ENCODE results near the gene DBX1. TPM values are rescaled to one million over a fixed set of nuclear protein-coding genes. Genes with fewer than 3 reads are reported as not detected.
A peak's percentile ranks its signal among the peaks of the same experiment; 100 is the strongest.

DBX1 gene
- polyA plus RNA-seq, 1 donor (not counting 4 experiments of a cell fraction or from before 2014, with no cell fraction given): not detected

DNA sequence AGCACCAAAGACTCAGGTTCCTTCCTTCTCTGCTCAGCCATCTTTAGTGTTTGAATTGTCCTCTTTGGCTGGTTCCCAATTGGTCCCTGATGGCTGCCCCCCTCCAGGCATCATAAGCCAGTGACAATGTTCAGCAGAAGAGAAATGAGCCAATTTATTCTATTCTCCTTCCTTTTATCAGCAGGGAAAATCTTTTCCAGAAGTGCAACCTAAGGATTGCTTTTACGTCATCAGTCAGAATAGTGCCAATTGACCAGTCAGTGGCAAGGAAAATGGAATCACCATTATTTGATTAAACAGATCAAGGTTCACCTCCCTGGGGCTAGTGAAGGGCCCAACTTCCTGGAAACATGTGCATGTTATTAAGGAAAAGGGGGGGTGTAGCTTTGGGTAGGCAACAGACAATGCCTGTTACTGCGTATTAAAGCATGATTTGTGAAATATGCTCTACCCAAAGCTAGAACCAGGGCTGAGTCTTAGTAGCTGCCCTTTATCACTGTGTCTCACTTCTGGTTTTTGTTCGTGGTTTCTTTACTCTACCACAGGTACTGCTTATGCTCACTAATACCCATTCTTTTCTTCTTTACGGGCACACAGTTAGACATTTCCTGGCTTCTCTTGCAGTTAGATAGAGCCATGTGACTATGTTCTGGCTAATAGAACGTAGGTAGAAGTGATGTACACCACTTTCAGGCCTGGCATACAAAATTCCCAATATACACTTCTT, 12.6 kb upstream of the DBX1 start:
- Histone ChIP-seq H4K20me1 (ENCODE audit: control insufficient read depth, extremely low read depth, insufficient read depth, low read length) (no peaks in the 10 kb centered on the region), H3K79me2 (ENCODE audit: control insufficient read depth, insufficient read depth, low read length) (no peaks in the 10 kb centered on the region), H2AFZ (ENCODE audit: control insufficient read depth, low read length) (no peak overlapping the region), H3K4me2 (ENCODE audit: control insufficient read depth, extremely low read depth, insufficient read depth, low read depth, low read length) (no peak overlapping the region), H3K9me1 (ENCODE audit: control insufficient read depth, extremely low read depth, insufficient read depth, low read length) (no peaks in the 10 kb centered on the region), H3K36me3 (ENCODE audit: control insufficient read depth in 2 of 2, extremely low read depth in 1 of 2, insufficient read depth in 2 of 2, low read length in 2 of 2) (no peaks in the 10 kb centered on the region), H3K27ac (ENCODE audit: control insufficient read depth, insufficient read depth, low read length) (no peak overlapping the region), H3K9ac (ENCODE audit: control insufficient read depth, extremely low read depth, insufficient read depth, low read length) (no peak overlapping the region), H3K27me3 (ENCODE audit: control insufficient read depth, extremely low read depth, insufficient read depth, low read length) (peaks cover 9% of the 10 kb centered on the region), H3K4me3 (ENCODE audit: control insufficient read depth in 2 of 3, extremely low read depth in 1 of 3, insufficient read depth in 2 of 3, low read depth in 1 of 3, low read length in 3 of 3) (no peak overlapping the region), H3K4me1 (ENCODE audit: control insufficient read depth, extremely low read depth, insufficient read depth, low read length) (no peaks in the 10 kb centered on the region), H3K9me3 (ENCODE audit: control insufficient read depth, low read depth, low read length) (no peaks in the 10 kb centered on the region)
- TF ChIP-seq EZH2 (IDR thresholded peaks at IDR 0.05; ENCODE audit: low read length): no peak
- TF ChIP-seq, protein P1, sequence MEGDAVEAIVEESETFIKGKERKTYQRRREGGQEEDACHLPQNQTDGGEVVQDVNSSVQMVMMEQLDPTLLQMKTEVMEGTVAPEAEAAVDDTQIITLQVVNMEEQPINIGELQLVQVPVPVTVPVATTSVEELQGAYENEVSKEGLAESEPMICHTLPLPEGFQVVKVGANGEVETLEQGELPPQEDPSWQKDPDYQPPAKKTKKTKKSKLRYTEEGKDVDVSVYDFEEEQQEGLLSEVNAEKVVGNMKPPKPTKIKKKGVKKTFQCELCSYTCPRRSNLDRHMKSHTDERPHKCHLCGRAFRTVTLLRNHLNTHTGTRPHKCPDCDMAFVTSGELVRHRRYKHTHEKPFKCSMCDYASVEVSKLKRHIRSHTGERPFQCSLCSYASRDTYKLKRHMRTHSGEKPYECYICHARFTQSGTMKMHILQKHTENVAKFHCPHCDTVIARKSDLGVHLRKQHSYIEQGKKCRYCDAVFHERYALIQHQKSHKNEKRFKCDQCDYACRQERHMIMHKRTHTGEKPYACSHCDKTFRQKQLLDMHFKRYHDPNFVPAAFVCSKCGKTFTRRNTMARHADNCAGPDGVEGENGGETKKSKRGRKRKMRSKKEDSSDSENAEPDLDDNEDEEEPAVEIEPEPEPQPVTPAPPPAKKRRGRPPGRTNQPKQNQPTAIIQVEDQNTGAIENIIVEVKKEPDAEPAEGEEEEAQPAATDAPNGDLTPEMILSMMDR (optimal IDR thresholded peaks at IDR 0.05 in 1 of 3, IDR thresholded peaks at IDR 0.05 in 1 of 3, conservative IDR thresholded peaks at IDR 0.05 in 1 of 3; ENCODE audit: extremely low read depth in 1 of 3, insufficient read depth in 2 of 3, low read length in 3 of 3): no peak
- dilution Hi-C loops (cut with MboI; ENCODE audit: extremely low pct_ligation_motif_present, low sequenced_read_pairs): no loop called here
- FAIRE-seq (no peak), DNase-seq (ENCODE audit: low read depth, low spot score) (no peak)

DNA sequence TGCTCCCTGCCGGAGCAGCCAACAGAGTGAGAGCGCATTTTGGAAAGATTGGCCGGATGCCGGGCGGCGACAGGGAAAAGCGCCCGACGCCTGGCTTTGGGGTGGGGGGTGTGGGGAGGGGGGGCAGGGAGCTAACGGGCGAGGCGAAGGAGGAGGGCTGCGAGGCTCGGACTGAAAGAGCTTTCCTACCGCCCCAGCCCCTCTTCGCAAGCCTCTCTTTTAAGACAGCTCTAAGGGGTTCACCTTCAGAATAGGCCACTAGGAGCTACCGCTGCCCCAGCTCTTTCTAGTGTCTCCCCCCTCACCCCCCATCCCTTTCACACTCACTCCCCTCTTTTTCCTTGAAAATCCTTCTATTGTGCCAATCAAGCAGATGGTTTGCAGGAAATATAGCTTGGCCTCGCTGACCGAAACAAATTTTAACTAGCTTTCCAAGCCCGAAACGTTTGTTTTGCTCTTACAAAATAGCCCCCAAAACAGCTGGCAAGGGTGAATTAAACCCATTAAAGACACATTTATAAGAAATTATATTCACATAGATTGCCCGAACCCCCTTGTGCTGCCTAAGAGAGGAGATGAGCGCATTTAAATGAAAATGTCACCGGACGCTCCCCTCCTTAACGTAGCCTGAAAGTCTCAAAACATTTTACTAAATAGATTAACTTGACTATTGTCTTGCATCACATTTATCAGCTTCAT, 3.7 kb upstream of the DBX1 start:
- no peaks in the 10 kb centered on the region for H3K4me1 ChIP-seq (ENCODE audit: control insufficient read depth, extremely low read depth, insufficient read depth, low read length)

More for the DNA sequence above, 3.7 kb upstream of the DBX1 start:
- peak; percentile 25 for TF ChIP-seq EZH2 (IDR thresholded peaks at IDR 0.05; ENCODE audit: low read length)
- TF ChIP-seq, protein P1 (optimal IDR thresholded peaks at IDR 0.05 in 1 of 3, IDR thresholded peaks at IDR 0.05 in 1 of 3, conservative IDR thresholded peaks at IDR 0.05 in 1 of 3; ENCODE audit: extremely low read depth in 1 of 3, insufficient read depth in 2 of 3, low read length in 3 of 3): no peak
- no peaks in the 10 kb centered on the region for H3K9me1 ChIP-seq (ENCODE audit: control insufficient read depth, extremely low read depth, insufficient read depth, low read length)
- H3K36me3 ChIP-seq (ENCODE audit: control insufficient read depth in 2 of 2, extremely low read depth in 1 of 2, insufficient read depth in 2 of 2, low read length in 2 of 2): no peaks in the 10 kb centered on the region
- no peaks in the 10 kb centered on the region for H4K20me1 ChIP-seq (ENCODE audit: control insufficient read depth, extremely low read depth, insufficient read depth, low read length)
- H3K27me3 ChIP-seq (ENCODE audit: control insufficient read depth, extremely low read depth, insufficient read depth, low read length): peaks cover 85% of the 10 kb centered on the region
- no peaks in the 10 kb centered on the region for H3K9me3 ChIP-seq (ENCODE audit: control insufficient read depth, low read depth, low read length)
- FAIRE-seq (no peak), DNase-seq (ENCODE audit: low read depth, low spot score) (no peak)
- dilution Hi-C loops (cut with MboI; ENCODE audit: extremely low pct_ligation_motif_present, low sequenced_read_pairs): no loop called here
- no peak overlapping the region for H3K27ac ChIP-seq (ENCODE audit: control insufficient read depth, insufficient read depth, low read length)
- H3K4me2 ChIP-seq (ENCODE audit: control insufficient read depth, extremely low read depth, insufficient read depth, low read depth, low read length): peak overlapping the region; percentile 51
- H2AFZ ChIP-seq (ENCODE audit: control insufficient read depth, low read length): no peak overlapping the region
- no peak overlapping the region for H3K4me3 ChIP-seq (ENCODE audit: control insufficient read depth in 2 of 3, extremely low read depth in 1 of 3, insufficient read depth in 2 of 3, low read depth in 1 of 3, low read length in 3 of 3)
- no peak overlapping the region for H3K9ac ChIP-seq (ENCODE audit: control insufficient read depth, extremely low read depth, insufficient read depth, low read length)
- no peaks in the 10 kb centered on the region for H3K79me2 ChIP-seq (ENCODE audit: control insufficient read depth, insufficient read depth, low read length)
